ENCODE data around the gene CAV2.

Gene CAV2

GRCh38 chr7:116553168-116553964, 53.8 kb downstream of the CAV2 start:
- no peaks in the 10 kb centered on the region for H4K20me1 ChIP-seq (ENCODE audit: control insufficient read depth, insufficient read depth, low read depth, low read length)
- H3K9me2 ChIP-seq (replicated peaks; ENCODE audit: control insufficient read depth, low read length): no peaks in the 10 kb centered on the region
- H3K4me3 ChIP-seq (ENCODE audit: low read length): no peak overlapping the region
- no peaks in the 10 kb centered on the region for H3K9me3 ChIP-seq (ENCODE audit: control insufficient read depth, insufficient read depth, low read length)
- H3K27me3 ChIP-seq (ENCODE audit: control insufficient read depth, low read length): no peaks in the 10 kb centered on the region
- no peaks in the 10 kb centered on the region for H3F3A ChIP-seq (ENCODE audit: control insufficient read depth, insufficient read depth)
- no peaks in the 10 kb centered on the region for H3K4me1 ChIP-seq (ENCODE audit: control insufficient read depth, low read length)
- TF ChIP-seq CTCF (IDR thresholded peaks at IDR 0.05; ENCODE audit: low read depth, low read length, poor library complexity, severe bottlenecking) (no peak), EZH2phosphoT487 (IDR thresholded peaks at IDR 0.05; ENCODE audit: borderline replicate concordance, low read length) (no peak)
- H3K4me2 ChIP-seq (ENCODE audit: low read length): no peak overlapping the region
- H3K79me2 ChIP-seq (ENCODE audit: control insufficient read depth, low read length): no peaks in the 10 kb centered on the region
- H3K36me3 ChIP-seq (ENCODE audit: control insufficient read depth, low read length): no peaks in the 10 kb centered on the region
- no peak overlapping the region for H3K27ac ChIP-seq (ENCODE audit: low read depth, low read length)

- no peak overlapping the region for H3K4me3 ChIP-seq (ENCODE audit: low read length)
- no peaks in the 10 kb centered on the region for H3K9me3 ChIP-seq (ENCODE audit: control insufficient read depth, insufficient read depth, low read length)
- H3K27me3 ChIP-seq (ENCODE audit: control insufficient read depth, low read length): no peaks in the 10 kb centered on the region
- H4K20me1 ChIP-seq (ENCODE audit: control insufficient read depth, insufficient read depth, low read depth, low read length): no peaks in the 10 kb centered on the region
- no peaks in the 10 kb centered on the region for H3K36me3 ChIP-seq (ENCODE audit: control insufficient read depth, low read length)
- TF ChIP-seq CTCF (IDR thresholded peaks at IDR 0.05; ENCODE audit: low read depth, low read length, poor library complexity, severe bottlenecking): no peak
- TF ChIP-seq EZH2phosphoT487 (IDR thresholded peaks at IDR 0.05; ENCODE audit: borderline replicate concordance, low read length): no peak
- no peak overlapping the region for H3K27ac ChIP-seq (ENCODE audit: low read depth, low read length)
- no peaks in the 10 kb centered on the region for H3F3A ChIP-seq (ENCODE audit: control insufficient read depth, insufficient read depth)
- H3K79me2 ChIP-seq (ENCODE audit: control insufficient read depth, low read length): no peaks in the 10 kb centered on the region
- no peaks in the 10 kb centered on the region for H3K4me1 ChIP-seq (ENCODE audit: control insufficient read depth, low read length)
- H3K9me2 ChIP-seq (replicated peaks; ENCODE audit: control insufficient read depth, low read length): no peaks in the 10 kb centered on the region
- H3K4me2 ChIP-seq (ENCODE audit: low read length): no peak overlapping the region
Measured at GRCh38 chr7:116554436-116554835, 54.9 kb downstream of the CAV2 start.

- Histone ChIP-seq H3K9me2 (replicated peaks; ENCODE audit: control insufficient read depth, low read length) (no peaks in the 10 kb centered on the region), H3F3A (ENCODE audit: control insufficient read depth, insufficient read depth) (no peaks in the 10 kb centered on the region), H3K79me2 (ENCODE audit: control insufficient read depth, low read length) (no peaks in the 10 kb centered on the region), H3K4me1 (ENCODE audit: control insufficient read depth, low read length) (no peaks in the 10 kb centered on the region), H4K20me1 (ENCODE audit: control insufficient read depth, insufficient read depth, low read depth, low read length) (no peaks in the 10 kb centered on the region), H3K27me3 (ENCODE audit: control insufficient read depth, low read length) (no peaks in the 10 kb centered on the region), H3K36me3 (ENCODE audit: control insufficient read depth, low read length) (no peaks in the 10 kb centered on the region), H3K4me3 (ENCODE audit: low read length) (no peak overlapping the region), H3K27ac (ENCODE audit: low read depth, low read length) (no peak overlapping the region), H3K9me3 (ENCODE audit: control insufficient read depth, insufficient read depth, low read length) (no peaks in the 10 kb centered on the region), H3K4me2 (ENCODE audit: low read length) (no peak overlapping the region)
- no peak for TF ChIP-seq EZH2phosphoT487 (IDR thresholded peaks at IDR 0.05; ENCODE audit: borderline replicate concordance, low read length)
- no peak for TF ChIP-seq CTCF (IDR thresholded peaks at IDR 0.05; ENCODE audit: low read depth, low read length, poor library complexity, severe bottlenecking)
Measured at GRCh38 chr7:116554911-116555310, 55.4 kb downstream of the CAV2 start.

Measured in DOHH2 (cell line).